Osteocyte (in vitro differentiated cells): Measurements from ENCODE around the gene ROR1. TPM values are rescaled to one million over a fixed set of nuclear protein-coding genes. Genes with fewer than 3 reads are reported as not detected.

ENCODE experiments used
- DNase-seq: peaks from one replicate; pipeline ENCODE4 v3.0.0; 2021; ENCODE audit warnings: mixed read lengths; ENCODE audit not compliant: unreplicated experiment; ENCODE audit errors: extremely low spot score
- H3K27ac Mint-ChIP-seq: one replicate; pipeline ENCODE4 v1.8.0; 2021; ENCODE audit warnings: mild to moderate bottlenecking, mixed read lengths; ENCODE audit not compliant: unreplicated experiment
- H3K27me3 Mint-ChIP-seq: one replicate; pipeline ENCODE4 v1.8.0; 2021; ENCODE audit warnings: mixed read lengths; ENCODE audit not compliant: unreplicated experiment
- H3K36me3 Mint-ChIP-seq: one replicate; pipeline ENCODE4 v1.8.0; 2021; ENCODE audit warnings: mixed read lengths; ENCODE audit not compliant: unreplicated experiment
- H3K4me1 Mint-ChIP-seq: one replicate; pipeline ENCODE4 v1.8.0; 2021; ENCODE audit warnings: mixed read lengths; ENCODE audit not compliant: unreplicated experiment
- H3K4me3 Mint-ChIP-seq: one replicate; pipeline ENCODE4 v1.8.0; 2021; ENCODE audit warnings: mild to moderate bottlenecking, moderate library complexity, mixed read lengths; ENCODE audit not compliant: unreplicated experiment
- H3K9me3 Mint-ChIP-seq: one replicate; pipeline ENCODE4 v1.8.0; 2021; ENCODE audit warnings: mixed read lengths; ENCODE audit not compliant: unreplicated experiment
- total RNA-seq: library from RNA; stranded (reverse); gene quantifications from 2 replicates; pipeline ENCODE4 v1.2.1, GENCODE V29; 2021
- TF ChIP-seq, protein P1 (sequence below): fragments of 200-600 bp; sonication (generic); IDR thresholded peaks from 2 replicates; pipeline ENCODE4 v1.5.0; 2021; ENCODE audit warnings: antibody characterized with exemption, mild to moderate bottlenecking, moderate library complexity

ROR1 gene
- total RNA-seq, 1 donor from 2014 or later: 20.6 TPM

DNA sequence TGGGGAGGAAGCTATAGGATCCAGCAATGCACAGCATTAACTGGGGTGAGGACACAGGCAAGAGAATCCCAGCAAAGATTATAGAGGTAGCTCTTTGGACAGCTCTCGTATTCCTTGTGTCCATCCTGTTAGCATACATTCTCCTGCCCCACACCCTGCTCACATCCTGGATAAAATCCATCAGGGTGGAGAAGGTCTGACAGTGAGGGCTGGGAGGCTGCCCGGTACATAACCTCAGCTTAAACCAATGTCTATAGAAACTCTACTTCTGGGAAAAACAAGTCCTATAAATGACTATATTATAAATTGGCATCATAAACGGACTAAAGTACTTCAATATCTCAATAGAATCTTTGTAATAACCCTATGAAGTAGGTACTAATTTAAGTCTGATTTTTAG is 392.8 kb downstream of the ROR1 start:
- H3K27me3 Mint-ChIP-seq: no peaks in the 10 kb centered on the region
- no peak for DNase-seq
- TF ChIP-seq, protein P1, sequence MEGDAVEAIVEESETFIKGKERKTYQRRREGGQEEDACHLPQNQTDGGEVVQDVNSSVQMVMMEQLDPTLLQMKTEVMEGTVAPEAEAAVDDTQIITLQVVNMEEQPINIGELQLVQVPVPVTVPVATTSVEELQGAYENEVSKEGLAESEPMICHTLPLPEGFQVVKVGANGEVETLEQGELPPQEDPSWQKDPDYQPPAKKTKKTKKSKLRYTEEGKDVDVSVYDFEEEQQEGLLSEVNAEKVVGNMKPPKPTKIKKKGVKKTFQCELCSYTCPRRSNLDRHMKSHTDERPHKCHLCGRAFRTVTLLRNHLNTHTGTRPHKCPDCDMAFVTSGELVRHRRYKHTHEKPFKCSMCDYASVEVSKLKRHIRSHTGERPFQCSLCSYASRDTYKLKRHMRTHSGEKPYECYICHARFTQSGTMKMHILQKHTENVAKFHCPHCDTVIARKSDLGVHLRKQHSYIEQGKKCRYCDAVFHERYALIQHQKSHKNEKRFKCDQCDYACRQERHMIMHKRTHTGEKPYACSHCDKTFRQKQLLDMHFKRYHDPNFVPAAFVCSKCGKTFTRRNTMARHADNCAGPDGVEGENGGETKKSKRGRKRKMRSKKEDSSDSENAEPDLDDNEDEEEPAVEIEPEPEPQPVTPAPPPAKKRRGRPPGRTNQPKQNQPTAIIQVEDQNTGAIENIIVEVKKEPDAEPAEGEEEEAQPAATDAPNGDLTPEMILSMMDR: no peak
- H3K36me3 Mint-ChIP-seq: peaks cover 28% of the 10 kb centered on the region
- peaks cover 21% of the 10 kb centered on the region for H3K4me1 Mint-ChIP-seq
- H3K4me3 Mint-ChIP-seq: no peak overlapping the region
- H3K27ac Mint-ChIP-seq: no peak overlapping the region
- H3K9me3 Mint-ChIP-seq: peaks cover 7% of the 10 kb centered on the region

GRCh38 chr1:64167176-64167575 is 393.4 kb downstream of the ROR1 start:
- Mint-ChIP-seq H3K27ac (no peak overlapping the region), H3K27me3 (no peaks in the 10 kb centered on the region), H3K36me3 (peaks cover 28% of the 10 kb centered on the region), H3K9me3 (peaks cover 7% of the 10 kb centered on the region), H3K4me1 (peaks cover 22% of the 10 kb centered on the region), H3K4me3 (no peak overlapping the region)
- TF ChIP-seq, protein P1: no peak
- DNase-seq: no peak

- no peaks in the 10 kb centered on the region for H3K27me3 Mint-ChIP-seq
- peaks cover 29% of the 10 kb centered on the region for H3K36me3 Mint-ChIP-seq
- H3K27ac Mint-ChIP-seq: no peak overlapping the region
- H3K4me3 Mint-ChIP-seq: no peak overlapping the region
- peaks cover 7% of the 10 kb centered on the region for H3K9me3 Mint-ChIP-seq
- no peak for DNase-seq
- TF ChIP-seq, protein P1: no peak
- peaks cover 28% of the 10 kb centered on the region for H3K4me1 Mint-ChIP-seq
These were observed 397.4 kb downstream of the ROR1 start for GRCh38 chr1:64171246-64171645.

GRCh38 chr1:64171797-64172281 is 398.0 kb downstream of the ROR1 start:
- no peak for DNase-seq
- no peak overlapping the region for H3K4me3 Mint-ChIP-seq
- H3K36me3 Mint-ChIP-seq: peaks cover 34% of the 10 kb centered on the region
- H3K27ac Mint-ChIP-seq: no peak overlapping the region
- TF ChIP-seq, protein P1: no peak
- peaks cover 28% of the 10 kb centered on the region for H3K4me1 Mint-ChIP-seq
- H3K9me3 Mint-ChIP-seq: peaks cover 7% of the 10 kb centered on the region
- no peaks in the 10 kb centered on the region for H3K27me3 Mint-ChIP-seq

- Mint-ChIP-seq H3K4me3 (no peak overlapping the region), H3K36me3 (peaks cover 37% of the 10 kb centered on the region), H3K27me3 (no peaks in the 10 kb centered on the region), H3K4me1 (peaks cover 28% of the 10 kb centered on the region), H3K27ac (peak overlapping the region; percentile 72), H3K9me3 (peaks cover 7% of the 10 kb centered on the region)
- TF ChIP-seq, protein P1: no peak
- no peak for DNase-seq
These were observed 398.7 kb downstream of the ROR1 start for GRCh38 chr1:64172458-64172983.
